Endometrial microvascular endothelial cells (primary cell): Measurements from ENCODE around the gene EIF3K. TPM values are rescaled to one million over a fixed set of nuclear protein-coding genes. Genes with fewer than 3 reads are reported as not detected.

ENCODE experiments used
- in situ Hi-C: cut with HindIII; loops from 2 replicates; pipeline ENCODE4 v1.10.0; 2017; ENCODE audit warnings: low sequenced_read_pairs, low pct_unique_long_range_greater_than_20kb; ENCODE audit errors: inconsistent ontology term
- total RNA-seq: library from RNA; depleted of rRNA; stranded (reverse); fragments of >200 nt; gene quantifications from one replicate; pipeline ENCODE4 v1.2.3, GENCODE V29; 2015; ENCODE audit errors: inconsistent ontology term

EIF3K gene
- total RNA-seq, 1 donor from 2014 or later: 582 TPM

DNA sequence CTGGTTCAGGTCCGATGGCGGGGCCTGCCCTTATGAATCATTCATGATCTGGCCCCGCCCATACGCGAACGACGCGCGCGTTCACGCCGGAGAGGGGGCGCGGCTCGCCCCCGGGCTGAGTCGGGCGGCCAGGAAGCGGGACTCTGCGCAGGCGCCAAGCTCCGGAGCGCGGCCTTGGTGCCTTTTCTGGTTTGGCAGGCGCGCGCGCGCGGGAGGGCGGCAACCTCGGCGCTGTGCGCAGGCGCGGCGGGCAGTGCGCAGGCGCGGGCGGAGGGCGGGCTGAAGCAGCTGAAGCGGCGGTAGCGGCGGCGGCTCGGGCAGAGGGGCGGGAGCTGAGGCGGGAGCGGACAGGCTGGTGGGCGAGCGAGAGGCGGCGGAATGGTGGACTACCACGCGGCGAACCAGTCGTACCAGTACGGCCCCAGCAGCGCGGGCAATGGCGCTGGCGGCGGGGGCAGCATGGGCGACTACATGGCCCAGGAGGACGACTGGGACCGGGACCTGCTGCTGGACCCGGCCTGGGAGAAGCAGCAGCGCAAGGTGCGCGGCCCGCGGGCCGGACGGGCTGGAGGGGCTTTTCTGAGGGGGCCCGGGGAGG is 28.5 kb downstream of the EIF3K start, which contains the start of gene ACTN4:
ACTN4 (plus strand) TSS at position 282 of the 598 bp plus-strand sequence; CDS start at position 379, 97 bp downstream.
- in situ Hi-C loops: no loop called here

DNA sequence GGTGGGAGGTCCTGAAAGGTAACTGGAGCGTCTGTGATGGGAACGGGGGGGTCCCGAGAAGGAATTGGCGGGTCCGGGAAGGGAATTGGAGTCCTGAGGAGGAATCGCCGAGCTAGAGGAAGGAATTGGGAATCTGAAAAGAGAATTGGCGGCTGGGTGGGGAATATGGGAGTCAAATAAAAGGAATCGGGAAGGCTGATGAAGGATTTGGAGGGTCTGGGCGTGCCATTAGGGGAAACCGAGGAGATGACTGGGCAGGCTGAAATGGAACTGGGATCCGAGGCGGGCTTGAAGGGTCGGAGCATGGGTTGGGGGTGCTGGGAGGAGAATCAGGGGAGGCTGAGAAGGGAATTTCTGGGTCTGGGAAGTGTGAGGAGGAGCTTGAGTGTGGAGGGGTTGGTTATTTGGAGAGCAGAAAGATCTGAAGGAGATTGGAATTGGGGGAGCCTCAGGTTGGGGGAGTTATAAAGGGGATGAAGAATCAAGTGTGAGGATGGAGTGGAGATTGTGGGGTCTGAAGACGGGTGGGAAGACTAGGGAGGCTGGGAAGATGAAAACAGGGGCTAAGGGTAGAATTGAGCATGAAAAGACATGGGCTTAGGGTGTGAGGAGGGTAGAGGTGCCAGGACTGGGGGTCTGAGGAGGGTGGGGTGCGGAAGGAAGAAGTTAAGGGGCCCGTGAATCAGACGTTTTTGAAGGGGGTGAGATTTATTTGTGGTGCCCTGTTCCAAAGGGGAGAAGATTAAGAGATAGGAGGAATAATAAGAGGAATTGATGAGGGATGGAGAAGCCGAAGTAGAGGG is 29.2 kb downstream of the EIF3K start:
- in situ Hi-C loops: no loop called here

DNA sequence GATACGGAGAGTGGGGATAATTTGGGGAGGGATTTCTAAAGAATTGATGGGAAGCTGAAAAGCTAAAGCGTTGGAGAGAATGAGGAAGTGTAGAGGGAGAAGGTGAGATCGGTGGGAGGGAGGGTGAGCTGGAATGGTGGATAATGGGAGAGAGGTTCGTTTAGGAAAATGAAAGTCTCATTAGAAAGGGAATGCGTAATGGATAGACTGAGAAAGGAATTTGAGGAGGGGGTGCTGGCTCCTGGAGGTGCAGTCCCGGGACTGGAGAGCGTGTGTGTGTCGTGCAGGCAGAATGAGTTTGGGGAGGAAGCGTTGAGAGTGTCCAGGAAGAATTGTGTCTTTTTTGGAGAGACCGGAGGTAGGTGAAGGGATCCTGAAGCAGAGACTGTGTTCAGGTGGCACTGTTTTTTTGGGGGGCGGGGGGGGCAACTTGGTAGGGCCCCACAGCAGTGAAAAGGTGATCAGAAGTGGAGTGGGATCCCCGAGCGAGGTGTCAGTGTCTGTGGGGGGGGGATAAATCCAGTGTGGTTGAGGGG is 29.8 kb downstream of the EIF3K start:
- in situ Hi-C loops: no loop called here

DNA sequence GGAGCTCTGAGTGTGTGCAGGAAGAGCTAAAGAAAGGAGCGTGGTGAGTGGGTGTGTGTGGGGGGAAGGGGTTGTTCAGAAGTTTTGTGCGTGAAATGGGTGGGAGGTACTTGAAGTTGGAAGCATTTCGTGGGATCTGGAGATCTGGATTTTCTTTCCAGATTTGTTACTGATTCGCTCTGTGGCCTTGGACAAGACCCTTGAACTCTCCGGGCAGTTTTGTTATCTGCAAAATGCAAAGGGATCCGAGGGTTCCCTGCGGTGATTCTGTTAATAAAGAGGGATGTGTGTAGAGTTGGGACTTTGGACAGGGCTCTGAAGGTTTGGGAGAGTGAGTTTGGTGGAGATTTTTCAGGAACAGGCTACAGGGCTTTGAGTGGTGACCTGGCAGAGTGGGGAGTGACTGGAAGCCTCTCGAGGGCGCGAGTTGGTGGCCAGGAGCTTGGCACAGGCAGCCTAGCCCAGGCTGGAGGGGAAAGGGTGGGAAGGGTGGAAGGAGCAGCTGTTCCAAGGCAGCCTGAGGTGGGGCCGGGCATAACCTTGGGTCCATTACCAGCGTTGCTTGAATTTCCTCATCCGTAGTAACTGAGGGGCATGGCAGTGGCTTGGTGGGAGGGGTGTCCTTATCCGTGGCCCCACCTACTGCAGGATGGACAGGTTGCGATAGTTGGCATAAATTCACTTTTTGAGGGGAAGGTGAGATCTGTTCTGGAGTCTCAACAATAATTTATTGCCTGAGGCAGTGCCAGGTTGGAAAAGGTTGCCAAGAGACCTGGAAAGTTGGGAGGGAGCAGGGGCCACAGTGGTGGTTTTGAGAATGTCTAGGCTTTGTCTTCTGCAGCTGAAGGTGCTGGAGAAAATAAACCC is 30.6 kb downstream of the EIF3K start:
- in situ Hi-C loops: no loop called here

DNA sequence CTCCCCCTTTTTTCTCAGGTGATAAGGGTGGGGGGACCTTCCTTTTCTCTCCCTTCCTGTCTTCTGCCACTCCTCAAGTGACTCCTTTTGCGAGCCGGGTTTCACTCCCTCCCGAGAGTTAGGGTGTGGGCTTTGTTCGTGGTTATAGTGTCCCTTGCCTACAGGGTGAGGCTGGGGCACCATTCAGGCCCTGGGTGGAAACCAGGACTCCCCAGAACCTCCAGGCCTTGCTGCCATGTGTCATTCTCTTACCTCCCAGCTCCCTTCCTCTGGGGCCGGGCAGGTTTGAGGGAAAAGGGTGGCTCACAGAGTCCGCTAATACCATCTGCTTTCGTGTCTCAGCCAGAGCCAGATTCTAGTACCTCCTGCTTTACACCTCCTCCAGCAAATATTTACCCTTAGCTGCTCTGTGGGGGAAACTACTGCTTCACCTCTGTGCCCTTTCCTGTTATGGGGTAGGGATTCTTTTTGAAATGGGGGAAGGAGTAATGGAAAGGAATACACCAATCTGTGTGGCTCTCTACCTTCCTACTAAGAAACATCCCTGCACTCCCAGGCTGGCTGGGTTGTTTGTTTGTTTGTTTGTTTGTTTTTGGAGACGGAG is 31.3 kb downstream of the EIF3K start:
- in situ Hi-C loops: no loop called here

DNA sequence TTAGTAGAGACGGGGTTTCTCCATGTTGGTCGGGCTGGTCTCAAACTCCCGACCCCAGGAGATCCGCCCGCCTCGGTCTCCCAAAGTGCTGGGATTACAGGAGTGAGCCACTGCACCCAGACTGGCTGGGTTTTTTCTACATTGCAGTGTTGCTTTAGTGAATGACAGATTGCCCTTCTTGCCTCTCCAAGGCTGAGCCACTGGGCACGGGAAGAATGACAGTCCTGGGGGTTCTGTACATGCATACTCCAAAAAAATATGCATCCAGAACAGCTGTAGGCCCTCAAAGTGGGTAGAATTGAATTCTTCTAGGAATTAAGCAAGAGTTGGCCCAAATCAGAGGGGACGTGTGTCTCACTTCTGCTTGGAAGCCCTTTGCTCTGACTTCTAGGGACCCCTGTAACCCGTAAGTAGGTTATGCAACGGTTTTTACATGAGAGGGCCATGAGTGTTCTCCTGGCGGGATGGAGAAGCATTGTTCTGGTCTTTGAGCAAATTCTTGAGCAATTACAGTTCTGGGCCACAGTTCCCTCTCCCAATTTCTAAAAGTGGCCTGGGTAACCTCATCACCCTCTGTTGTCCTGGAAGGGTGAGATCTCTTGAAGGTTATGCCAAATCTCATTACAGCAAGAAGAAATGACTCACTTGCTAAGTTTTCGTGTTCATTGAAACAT is 32.1 kb downstream of the EIF3K start:
- in situ Hi-C loops: no loop called here

GRCh38 chr19:38653028-38653571 is 34.1 kb downstream of the EIF3K start:
- in situ Hi-C loops: no loop called here

DNA sequence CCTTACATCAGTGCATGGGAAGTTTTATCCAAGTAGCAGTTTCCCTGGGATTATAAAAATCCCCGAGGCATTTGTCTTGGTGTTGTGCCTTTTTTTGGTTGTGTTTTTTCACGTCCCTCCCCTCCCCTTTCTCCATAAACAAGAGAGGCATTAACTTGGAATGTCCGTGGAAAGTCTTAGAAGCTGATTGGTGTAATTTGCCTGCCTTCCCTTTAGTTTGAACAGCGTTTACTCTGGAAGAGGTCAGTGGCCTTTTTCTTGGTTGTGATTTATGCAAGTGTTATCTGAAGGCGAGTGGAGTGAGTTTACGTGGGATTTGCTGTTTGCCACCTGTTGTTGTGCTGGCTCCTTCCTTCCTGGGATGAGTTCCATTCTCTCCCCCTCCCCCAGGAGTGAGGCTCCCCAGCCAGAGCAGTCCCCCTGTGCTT is 35.7 kb downstream of the EIF3K start:
- in situ Hi-C loops: no loop called here

DNA sequence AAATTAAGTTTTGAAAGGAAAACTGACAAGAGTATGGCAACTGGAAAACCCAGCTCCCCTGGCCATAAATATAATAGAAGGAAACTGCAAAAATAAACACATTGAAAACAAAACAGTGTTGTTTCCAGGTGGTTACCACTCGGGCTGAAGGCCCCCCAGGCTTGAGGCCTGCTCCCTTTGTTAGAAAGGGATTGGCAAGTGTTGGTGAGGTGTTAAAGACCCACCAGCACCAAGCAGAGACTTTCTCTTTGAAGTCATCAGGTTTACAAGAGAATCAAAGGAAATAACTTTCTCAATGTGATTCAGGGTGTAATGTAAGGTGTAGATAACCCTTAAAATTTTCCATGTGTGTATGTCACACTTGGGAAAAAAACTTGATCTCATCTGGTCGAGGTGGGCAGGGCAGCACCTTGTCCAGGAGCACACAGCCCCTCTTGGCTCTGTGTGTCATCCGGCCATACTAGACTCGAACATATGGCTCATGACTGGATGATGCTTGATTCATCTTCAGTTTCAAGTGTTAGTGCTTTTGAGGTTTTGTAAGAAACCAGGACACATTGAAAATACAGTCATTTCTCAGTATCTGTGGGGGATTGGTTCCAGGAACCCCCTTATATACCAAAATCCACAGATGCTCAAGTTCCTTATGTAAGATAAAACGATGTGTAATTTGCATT is 36.3 kb downstream of the EIF3K start:
- in situ Hi-C loops: no loop called here

DNA sequence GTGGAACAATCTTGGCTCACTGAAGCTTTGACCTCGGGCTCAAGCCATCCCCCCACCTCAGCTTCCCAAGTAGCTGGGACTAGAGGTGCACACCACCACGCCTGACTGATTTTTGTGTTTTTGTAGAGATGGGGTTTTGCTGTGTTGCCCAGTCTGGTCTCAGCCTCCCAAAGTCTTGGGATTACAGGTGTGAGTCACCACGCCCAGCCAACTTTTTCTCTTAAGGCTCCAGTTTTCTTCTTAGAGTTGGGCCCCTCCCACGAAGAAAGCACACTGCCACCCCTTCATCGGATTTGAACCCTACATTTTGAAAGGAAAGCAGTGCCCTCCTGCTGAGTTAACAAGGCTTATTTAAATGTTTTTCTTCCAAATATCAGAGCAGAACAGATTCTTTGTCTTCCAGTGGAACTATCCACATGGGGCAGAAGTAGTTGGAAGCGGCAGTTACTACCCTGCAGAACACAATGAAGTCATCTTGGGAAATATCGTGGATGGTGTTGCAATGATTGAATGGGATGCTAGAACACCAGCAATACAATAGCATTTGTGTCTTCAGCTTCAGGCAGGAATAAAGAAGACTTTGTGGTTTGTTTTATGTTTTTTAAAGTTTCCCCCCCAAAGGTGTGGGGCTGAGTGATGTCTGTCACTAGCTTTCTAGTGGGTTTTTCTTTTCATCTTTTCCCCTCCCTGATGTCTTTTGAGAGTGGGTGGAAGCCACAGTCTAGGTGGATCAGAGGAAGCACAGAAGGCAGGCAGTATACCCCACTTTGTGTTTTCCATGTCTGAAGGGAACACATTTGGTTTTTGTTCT is 37.4 kb downstream of the EIF3K start:
- in situ Hi-C loops: no loop called here

- in situ Hi-C loops: no loop called here
These were observed 38.7 kb downstream of the EIF3K start for GRCh38 chr19:38657633-38658222.

DNA sequence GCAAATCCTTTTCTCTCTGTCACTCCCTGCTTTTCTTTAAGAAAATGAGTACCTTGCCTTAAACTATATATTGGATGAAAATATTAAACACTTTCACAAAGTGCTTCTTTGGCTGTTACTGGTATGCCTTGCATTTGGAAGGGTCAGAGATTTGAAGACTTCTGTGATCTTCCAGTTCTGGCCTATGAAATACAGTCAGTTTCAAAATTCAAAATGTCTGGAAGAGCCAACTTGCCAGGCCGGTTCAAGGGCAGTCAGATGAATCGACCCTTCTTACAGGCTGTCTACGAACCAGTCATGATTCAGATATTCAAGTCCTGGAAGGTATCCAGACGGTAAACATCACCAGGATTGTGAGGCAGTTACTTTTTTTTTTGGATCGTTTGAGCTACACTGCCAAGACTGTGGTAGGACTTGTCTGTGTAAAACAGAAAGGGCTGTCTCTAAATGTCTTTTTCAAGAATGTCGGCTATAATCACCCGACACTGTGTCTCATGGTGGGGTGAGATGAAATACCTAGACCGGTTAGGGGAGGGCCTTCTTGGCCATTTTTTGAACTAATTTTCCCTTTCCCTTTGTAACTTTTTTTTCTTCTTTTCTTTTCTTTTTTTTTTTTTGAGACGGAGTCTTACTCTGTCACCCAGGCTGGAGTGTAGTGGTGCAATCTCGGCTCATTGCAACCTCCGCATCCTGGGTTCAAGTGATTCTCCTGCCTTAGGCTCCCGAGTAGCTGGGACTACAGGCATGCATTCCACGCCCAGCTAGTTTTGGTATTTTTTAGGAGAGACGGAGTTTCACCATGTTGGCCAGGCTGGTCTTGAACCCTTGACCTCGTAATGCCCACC is 39.7 kb downstream of the EIF3K start:
- in situ Hi-C loops: no loop called here

DNA sequence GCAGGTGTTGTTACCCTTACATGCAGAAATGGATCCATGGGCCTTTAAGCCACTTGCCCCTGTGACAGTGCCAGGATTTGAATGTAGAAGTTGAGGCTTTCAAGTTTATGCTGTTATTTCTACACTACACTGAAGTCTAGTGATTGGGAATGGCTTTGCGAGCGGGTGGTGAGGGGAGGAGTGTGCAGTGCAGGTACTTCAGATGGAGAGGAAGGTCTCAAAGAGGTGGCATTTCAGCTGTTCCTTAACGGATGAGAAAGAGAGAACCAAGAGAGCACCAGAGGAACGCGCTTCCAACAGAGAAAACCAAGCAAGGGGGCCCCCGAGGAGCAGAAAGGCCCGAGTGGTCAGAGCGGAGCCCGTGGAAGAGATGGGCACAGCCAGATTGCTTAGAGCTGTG is 41.7 kb downstream of the EIF3K start:
- in situ Hi-C loops: no loop called here

DNA sequence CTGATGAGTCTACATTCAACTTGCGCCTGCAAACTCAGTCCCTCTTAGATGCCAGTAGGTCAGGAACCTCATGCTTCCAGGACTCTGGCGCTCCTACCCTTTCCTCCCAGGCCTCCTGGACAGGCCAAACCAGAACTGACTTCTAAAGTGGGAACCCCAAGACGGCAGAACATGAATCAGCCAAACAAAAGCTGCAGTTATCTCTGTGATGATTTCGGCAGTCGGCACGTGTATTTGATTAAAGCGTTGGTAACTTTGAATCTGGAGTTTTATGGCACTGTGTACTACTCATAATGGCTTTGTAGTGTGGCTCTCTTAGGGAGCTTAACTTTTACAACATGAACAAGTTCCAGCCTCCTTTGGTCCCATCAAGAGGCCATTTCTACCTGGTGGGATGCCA is 42.1 kb downstream of the EIF3K start:
- in situ Hi-C loops: no loop called here

DNA sequence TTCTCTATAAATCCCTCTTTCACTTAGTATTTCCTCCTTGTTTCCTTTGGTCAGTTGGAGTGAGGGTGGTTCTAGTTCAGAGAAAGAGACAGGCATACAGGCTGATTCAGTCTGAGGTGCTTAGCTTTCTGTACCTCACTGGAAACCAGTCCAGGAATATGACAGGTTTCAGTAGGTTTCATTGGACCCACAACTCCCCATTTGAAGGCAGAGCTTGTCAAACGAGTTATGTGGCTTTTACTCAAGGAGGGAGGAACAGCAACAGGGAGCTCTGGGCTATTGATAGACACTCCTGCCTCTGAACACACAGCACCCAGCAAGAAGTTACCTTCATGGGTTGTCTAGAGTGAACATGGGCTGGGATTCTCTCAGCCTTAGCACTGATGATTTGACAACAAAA is 43.0 kb downstream of the EIF3K start:
- in situ Hi-C loops: no loop called here
